Measurements from ENCODE around the gene RAD51AP1.
"Not testable (repeated sequence)": the region's sequence is repeated elsewhere in the genome, so short reads cannot be mapped to it uniquely, and the experiment has no call there.

Gene RAD51AP1, protein sequence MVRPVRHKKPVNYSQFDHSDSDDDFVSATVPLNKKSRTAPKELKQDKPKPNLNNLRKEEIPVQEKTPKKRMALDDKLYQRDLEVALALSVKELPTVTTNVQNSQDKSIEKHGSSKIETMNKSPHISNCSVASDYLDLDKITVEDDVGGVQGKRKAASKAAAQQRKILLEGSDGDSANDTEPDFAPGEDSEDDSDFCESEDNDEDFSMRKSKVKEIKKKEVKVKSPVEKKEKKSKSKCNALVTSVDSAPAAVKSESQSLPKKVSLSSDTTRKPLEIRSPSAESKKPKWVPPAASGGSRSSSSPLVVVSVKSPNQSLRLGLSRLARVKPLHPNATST

DNA sequence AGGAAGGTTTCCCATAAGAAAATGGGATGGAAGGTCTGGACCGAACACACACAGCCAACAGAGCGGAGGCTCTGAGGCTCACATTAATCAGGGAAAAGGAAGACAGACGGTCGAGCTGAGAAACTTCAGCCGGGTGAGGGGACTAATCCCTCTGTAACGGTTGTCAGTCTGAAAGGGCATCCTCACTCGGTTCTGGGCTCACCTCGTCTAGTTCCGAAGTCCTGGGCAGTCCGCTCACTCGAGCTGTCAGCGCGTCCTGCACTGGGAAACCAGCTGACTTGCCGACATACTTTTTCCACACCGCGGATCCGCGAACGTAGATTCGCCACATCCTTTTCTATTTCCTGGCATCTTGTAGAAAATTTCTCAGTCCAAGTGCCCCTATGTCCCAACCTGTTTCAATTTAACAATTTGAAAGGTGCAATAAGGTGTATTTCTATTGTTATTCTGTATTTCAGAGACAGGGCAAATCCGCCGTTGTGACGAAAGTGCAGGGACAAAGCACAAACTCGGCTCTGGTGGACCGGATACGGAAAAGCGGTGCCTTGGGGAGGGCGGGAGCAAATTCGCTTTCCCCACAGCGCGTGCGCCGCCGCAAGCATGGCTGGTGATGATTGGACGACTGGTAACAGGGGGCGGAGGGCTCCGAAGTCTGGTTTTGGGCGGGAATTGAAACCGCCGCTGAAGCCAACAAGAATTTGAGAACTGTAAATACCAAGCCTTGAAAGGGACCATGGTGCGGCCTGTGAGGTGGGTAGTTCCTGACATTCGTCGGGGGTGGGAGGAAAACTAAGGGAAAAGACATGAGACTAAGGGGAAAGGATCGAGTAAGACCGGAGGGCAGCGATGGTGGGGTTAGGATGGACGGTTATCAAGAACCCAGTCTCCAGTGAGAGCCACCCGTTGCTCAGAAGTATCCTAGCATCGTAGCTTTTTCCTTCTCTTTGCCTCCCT is at the start of gene RAD51AP1:
RAD51AP1 (plus strand) TSS at position 684 of the 954 bp plus-strand sequence; CDS start at position 734, 50 bp downstream.
- DNase-seq = no peak

DNA sequence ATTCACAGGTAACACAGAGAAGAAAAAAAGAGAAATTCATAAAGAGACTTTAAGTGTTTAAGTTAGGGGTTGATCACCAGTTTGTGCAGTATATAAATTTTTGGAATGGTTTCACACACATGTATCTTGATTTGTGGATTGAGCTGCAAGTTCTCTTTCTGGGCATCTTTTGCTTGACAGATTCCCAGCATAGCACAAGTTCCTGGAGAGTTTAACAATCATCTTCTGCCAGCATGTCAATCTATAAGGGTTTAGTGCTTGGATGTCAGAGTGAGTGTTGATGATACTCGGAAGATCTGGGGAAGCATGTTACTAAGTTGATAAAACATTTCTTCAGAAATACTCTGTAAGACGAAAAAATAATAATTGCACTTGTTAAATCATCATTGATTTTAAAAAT is 49.1 kb upstream of the RAD51AP1 start:
- no peak for DNase-seq

DNA sequence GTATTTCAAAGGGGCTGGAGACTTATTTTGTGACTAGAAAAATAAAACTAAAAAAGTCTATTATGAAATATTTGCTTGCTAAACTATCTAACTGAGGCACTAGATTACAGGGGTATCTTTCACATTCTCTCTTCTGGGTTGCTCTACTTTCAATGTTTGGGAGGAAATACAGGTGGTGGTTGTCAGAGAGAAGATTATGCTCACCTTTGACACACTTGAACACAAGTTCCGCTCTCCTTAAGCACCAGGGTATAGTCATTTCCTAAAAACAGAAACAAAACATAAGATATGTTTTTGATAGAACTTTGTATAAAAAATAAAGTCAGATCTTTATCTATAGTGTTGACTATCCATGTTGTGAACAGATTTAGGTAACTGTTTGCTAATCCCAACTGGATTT is 47.7 kb upstream of the RAD51AP1 start:
- DNase-seq = no peak

DNA sequence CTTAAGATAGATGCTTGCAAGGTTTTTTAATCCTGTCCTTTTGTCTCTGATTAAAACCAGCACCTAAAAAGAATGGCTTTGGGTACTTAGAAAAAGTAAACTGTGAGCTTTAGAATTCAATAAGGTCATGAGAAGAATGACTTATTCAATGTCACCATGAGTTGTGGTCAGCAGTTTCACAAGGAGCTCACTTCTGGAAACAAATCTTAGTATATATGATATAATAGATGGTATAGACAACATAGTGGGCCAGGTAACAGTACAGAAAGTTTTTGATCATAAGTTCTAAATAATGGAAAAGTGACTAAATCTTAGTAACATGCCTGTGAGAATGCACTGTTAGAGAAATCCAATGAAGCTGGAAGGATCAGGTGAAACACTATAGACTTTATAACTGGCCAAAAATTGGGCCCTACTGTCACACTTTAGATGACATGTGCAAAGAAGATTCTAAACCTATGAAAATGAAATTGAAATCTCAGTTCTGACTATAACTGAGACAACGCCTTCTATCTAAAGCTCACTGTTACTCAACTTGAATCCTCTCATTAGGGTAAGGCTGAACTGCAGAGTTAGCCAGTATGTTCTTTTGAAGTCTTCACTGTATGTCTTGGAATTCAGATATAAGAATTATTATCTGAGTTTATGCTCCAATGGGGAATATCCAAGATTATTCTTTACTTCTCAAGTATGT is 42.4 kb upstream of the RAD51AP1 start:
- no peak for DNase-seq

DNA sequence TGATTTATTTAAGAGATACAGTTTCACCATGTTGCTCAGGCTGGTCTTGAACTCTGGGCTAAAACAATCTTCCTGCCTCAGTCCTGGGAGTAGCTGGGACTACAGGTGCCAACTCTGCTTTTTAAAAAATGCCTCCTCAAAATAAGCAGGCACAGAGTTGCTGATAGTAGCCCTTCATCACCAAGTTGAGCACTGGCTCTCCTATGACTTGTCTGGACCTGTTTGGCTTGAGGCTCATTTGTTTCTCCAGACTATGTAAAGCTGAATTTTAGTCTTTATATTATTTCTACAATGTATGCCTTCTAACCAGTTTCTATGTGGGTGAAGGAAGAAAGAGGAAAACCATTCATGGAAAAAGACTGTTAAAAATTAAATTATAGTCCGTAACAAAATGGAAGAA is 39.5 kb upstream of the RAD51AP1 start:
- no peak for DNase-seq

DNA sequence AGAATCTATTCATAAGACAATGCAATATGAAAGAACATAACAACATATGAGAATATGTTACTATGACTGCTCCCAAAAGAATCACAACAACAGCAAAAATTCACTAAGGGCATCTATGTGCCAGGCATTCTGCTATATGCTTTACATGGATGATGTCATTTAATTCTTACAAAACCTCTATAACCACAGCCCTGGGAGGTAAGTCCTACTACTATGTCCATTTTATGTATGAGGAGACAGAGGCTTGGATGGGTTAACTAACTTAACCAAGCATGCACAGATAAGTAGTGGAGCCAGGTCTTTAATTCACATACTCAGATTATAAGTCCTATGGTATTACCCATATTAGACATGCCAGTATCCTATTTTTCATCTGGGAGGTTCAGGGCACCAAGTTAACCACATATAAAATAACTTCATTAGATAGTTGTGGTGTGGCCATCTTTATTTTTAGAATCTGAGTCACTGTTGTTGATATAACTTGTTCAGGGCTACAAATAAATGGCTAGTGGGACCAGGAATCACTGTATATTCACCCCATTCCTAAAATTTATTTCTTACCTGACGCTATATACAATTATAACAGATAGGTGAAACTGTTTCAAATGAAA is 33.2 kb upstream of the RAD51AP1 start:
- no peak for DNase-seq

DNA sequence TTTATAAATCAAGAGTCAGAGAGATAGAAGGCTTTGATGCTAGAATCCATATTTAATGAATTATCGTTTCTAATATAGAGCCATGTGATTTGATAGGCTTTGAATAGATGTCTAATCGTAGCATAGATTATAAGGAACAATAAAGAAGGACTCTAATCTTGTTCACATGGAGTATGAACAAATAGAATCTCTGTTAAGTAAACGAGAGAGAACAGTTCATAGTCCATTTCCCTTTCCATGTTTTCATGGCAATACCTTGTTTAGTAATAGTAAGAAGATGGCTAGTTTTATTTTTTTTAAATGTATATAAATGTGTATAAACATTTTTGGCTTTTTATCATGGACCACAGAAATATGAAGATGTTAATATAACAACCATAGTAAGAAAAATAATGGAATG is 32.3 kb upstream of the RAD51AP1 start:
- DNase-seq = no peak

DNA sequence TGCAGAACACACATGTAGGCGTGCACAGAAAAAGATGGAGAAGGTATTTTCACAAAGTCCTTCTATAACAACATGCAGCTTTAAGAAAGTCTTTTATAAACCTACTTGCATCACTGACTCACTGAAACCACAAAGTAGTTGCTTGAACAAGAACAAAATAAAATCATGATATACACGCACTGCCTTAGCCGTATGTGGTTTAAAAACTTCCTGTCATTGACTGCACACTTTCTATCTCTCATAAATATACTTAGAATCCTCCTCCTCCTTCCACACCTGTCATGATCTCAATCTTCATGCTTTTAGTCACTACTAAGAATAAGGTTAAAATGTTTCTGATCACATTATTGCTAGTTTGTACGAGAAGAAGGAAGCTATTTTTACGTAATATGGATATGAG is 31.8 kb upstream of the RAD51AP1 start:
- DNase-seq = no peak

DNA sequence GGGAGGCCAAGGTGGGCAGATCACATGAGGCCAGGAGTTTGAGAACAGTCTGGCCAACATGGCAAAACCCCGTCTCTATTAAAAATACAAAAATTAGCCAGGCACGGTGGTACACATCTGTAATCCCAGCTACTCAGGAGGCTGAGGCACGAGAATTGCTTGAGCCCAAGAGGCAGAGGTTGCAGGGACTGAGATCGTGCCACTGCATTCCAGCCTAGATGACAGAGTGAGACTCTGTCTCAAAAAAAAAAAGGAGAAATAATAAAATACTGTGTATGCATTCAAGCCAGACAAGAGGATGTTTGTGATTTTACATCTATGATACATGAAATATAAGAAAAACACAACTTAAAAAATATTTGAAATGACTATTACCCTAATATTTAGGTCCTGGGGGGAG is 30.2 kb upstream of the RAD51AP1 start:
- not testable (repeated sequence) for DNase-seq

DNA sequence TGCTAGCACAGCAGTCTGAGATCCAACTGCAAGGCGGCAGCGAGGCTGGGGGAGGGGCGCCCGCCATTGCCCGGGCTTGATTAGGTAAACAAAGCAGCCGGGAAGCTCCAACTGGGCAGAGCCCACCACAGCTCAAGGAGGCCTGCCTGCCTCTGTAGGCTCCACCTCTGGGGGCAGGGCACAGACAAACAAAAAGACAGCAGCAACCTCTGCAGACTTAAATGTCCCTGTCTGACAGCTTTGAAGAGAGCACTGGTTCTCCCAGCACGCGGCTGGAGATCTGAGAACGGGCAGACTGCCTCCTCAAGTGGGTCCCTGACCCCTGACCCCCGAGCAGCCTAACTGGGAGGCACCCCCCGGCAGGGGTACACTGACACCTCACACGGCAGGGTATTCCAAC is 29.4 kb upstream of the RAD51AP1 start:
- not testable (repeated sequence) for DNase-seq

DNA sequence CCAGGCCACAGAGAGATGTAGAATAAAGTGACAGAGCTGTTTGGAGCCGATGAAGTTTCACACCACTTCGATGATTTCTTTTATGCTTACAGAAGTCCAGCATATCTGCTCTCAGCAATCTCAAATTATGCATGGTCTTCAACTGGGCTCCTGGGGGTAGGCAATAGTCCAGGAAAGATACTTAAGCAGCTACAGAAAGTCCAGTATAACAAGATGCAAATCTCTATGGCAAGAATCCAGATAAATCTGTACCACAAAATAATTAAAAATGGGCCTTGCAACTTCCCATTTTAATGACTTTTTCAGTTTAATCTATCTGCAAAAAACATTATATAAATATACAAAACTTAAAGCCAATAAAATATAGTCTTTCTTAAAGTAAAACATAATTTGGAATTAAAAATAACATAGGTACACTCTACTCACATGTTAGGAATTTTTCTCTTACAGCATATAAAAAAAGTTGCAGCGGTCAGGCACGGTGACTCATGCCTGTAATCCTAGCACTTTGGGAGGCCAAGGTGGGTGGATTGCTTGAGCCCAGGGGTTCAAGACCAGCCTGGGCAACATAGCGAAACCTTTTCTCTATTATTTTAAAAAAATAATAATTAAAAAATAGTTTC is 20.5 kb upstream of the RAD51AP1 start:
- DNase-seq = no peak

DNA sequence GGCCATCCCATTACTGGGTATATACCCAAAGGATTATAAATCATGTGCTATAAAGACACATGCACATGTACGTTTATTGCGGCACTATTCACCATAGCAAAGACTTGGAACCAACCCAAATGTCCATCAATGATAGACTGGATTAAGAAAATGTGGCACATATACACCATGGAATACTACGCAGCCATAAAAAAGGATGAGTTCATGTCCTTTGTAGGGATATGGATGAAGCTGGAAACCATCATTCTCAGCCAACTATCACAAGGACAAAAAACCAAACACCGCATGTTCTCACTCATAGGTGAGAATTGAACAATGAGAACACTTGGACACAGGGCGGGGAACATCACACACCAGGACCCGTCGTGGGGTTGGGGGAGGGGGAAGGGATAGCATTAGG is 15.2 kb upstream of the RAD51AP1 start:
- DNase-seq = not testable (repeated sequence)

DNA sequence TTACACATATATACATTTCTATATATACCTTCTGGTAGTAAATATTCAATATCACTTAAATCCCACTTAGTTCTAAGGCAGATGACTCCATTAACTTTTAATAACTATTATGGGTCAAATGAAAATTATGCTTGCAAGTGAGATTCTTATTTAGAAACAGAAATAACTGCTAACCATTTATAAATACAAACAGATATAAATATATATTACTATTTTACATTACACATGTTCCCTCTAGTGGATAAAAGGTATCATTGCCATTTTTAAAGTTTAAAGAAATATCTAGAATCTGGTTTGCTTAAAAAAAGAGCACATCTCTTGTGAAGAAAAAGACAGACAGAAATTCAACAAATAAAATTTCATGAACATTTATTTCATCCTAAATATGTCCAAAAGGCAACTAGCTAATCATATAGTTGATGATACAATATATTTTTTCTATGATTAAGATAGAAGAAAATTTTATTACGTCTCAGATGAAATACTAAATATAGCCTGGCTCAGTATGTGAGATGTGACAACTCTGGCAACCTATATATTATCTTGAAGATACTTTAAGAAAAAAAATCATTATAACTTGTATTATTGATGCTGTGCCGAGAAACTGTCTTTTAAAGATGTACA is 11.7 kb upstream of the RAD51AP1 start:
- no peak for DNase-seq

DNA sequence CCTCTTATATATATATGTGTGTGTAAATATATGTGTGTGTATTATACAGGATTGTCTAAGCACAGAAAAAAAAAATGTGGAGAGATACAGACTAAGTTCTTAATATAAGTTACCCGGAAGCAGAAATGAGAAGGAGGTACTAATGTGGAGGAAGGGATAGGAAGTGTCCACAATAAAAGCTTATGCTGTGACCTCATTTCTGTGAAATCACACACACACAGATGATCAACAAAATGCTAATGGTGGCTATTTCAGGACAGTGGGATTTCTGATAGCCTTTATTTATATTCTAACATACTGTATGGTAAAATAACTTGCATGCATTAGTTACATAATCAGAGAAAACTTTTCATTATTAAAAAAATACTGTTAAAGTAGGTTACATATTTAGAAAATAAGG is 8.5 kb upstream of the RAD51AP1 start:
- no peak for DNase-seq

DNA sequence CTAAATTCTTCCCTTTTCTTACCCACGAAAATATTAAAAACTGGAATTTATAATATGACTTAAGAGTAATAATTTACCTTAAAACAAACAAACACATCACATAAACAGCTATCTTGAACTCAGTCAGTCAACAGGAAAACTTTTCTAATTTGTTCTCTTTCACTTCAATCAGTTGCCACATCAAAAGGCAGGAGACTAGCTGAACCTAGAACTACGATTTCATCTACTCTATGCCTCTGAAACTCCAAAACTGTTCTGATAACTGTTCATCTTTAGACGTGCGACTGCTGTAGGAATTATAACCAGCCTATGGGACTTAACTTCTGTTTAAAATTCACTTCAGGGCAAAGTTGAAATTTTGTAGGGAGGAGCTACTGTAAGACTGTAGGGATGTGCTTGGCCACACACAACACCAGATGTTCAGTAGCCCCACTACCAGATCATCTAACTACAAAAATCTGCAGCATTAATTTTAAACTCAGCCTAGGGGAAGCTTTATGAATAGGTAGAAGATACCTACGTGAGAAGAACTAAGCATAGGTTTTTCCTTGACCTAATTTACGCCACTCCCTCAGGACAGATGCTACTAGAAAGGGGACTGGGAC is 7.6 kb upstream of the RAD51AP1 start:
- no peak for DNase-seq

DNA sequence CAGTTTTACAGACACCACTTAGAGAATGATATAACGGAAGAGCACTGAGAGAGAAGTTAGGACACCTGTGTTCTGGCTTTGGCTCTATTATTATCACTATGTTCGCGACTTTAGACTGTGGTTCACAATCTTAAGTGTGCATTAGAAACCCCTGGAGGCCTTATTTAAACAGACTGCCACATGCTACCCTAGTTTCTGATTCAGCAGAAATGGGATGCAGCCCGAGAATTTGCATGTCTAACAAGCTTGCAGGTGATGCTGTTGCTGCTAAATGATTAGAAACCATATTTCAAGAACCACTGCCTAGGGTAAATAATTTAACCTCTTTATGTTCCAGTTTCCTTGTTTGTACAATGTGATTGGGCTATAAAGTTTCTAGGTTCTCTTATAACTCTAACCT is 3.6 kb upstream of the RAD51AP1 start:
- no peak for DNase-seq

DNA sequence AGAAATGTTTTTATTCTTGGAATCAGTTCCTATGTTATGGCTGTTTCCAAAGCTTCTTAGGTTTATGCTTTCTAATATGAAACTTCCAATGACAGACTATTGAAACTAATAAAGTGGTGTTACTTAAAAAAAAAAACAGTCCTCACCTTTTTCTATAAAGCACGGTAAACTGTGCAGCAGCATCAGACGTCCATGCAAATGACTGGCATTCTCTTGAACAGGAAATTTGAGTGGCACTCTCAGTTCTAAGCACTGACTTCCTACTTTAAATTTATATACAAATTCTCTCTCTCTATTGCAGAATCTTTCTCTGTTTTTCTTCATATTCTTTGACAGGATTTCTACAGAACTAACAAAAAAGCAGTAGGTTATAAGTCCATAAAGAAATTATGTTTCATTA is 2.8 kb upstream of the RAD51AP1 start:
- no peak for DNase-seq

DNA sequence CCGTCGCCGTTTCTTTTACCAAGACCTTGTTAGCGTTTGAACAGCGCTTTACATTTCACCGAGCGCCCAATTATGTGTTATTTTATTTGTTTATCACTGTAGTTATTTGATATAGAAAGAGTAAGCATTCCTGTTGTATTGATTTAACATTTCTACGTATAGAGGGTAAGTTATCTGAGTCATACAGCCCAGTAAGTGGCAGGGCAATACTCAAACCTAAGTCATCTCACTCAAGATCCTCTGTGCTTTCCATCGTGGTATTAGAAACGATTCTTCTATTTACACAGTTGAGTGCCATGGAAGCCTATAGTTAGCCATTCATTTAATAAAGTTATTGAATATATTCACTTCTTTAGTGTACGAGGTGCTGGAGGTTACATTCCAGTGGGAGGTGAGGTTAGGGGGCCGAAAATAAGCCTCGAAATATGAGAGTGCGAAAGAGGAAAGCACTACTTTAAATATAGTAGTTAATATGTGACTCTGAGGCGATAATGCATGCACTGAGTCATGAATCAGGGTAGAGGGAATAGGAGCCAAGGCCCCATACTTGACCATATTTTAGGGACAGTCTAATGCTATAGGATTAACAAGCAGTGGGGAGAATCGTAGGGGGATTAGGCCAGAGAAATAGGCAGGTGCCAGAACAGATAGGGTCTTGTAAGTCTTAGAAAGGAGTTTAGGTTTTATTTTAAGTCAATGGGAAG is 629 bp downstream of the RAD51AP1 start:
- DNase-seq = no peak

DNA sequence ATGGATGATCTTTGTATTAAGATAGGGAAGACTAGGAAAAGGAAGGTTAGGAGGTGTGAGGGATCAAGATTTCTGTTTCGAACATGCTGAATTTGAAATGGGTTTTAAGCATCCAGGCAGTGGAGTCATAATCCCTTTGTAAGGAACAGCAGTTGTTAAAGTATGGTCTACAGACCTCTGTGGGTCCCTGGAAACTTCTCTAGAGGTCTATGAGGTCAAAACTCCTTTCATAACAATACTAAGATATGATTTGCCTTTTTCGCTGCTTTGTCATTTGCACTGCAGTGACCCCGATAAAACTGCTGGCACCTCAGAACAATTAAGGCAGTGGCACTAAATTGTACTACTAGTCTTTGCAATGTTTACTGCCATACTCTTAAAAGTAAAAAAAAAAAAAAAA is 1.5 kb downstream of the RAD51AP1 start:
- DNase-seq = no peak

DNA sequence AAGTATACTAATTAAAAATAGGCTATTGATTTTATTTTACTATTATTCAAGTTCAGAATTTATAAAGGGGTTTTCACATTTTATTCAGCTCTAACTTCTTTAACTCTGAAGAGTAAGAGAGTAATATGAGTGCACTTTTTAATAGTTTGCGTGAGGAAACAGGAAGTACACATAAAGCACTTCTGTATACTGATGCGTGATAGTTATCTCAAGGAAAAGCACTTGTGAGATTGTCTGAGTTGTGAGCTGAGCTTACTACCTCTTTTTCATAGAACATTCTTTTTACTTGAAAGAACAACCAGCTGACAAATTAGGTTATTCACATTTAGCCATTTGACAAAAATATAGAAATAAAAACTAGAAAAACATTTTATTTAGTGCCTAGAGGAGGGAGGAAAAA is 1.9 kb downstream of the RAD51AP1 start:
- no peak for DNase-seq

DNA sequence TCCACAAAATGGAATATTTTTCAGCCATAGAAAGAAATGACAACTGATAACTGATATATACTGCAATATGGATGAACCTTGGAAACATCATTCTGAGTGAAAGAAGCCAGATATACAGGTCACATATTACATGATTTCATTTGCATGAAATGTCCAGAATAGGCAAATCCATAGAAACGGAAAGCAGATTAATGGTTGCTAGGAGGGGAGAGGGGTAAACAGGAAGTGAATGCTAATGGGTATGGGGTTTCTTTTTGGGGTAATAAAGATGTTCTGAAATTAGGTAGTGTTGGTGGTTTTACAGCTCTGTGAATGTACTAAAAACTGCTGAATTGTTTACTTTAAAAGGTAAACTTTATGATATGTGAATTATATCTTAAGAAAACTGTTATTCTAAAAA is 6.5 kb downstream of the RAD51AP1 start:
- DNase-seq = no peak
